IMR-90 (cell line): ENCODE data around the gene WHRN. TPM values are rescaled to one million over a fixed set of nuclear protein-coding genes. Genes with fewer than 3 reads are reported as not detected.

Source experiments
- ATAC-seq: fragments of 200-7000 bp; cut with Tn5 transposase; 2 replicates; pipeline ENCODE4 v1.9.1; 2020; ENCODE audit warnings: low read depth, mild to moderate bottlenecking, moderate library complexity
- BruUV-seq: library from RNA; stranded (reverse); fragments of 400-500 nt; replicated peaks from 2 replicates; lab custom pipeline; 2021; lab: Mats Ljungman, UMichigan
- CTCF ChIA-PET: fragments of 300-600 bp; formaldehyde crosslinking; extraction: SDS; loops from one replicate; lab custom pipeline; 2021; ENCODE audit warnings: antibody characterized with exemption; lab: Yijun Ruan, JAX
- POLR2A ChIA-PET: fragments of 300-600 bp; sonication (Branson Sonifier 250); formaldehyde crosslinking; loops from one replicate; lab custom pipeline; 2022; ENCODE audit warnings: antibody characterized with exemption; ENCODE audit not compliant: unreplicated experiment; lab: Charles Lee
- DNase-seq: peaks from one replicate; pipeline ENCODE4 v3.0.0; 2013
- H2AFZ ChIP-seq: replicated peaks from 2 replicates; pipeline ENCODE3; 2013; ENCODE audit warnings: low read length, mild to moderate bottlenecking; ENCODE audit not compliant: poor library complexity
- H2AK5ac ChIP-seq: 2 replicates; pipeline ENCODE4 v1.6.1; 2013; ENCODE audit warnings: low read depth, low read length, inconsistent platforms
- H2AK9ac ChIP-seq: replicated peaks from 2 replicates; pipeline ENCODE3; 2013; ENCODE audit warnings: mild to moderate bottlenecking, low read depth, low read length, moderate library complexity; ENCODE audit not compliant: poor library complexity
- H2BK120ac ChIP-seq: 2 replicates; pipeline ENCODE4 v1.6.1; 2013; ENCODE audit warnings: low read depth, low read length, inconsistent platforms
- H2BK15ac ChIP-seq: 3 replicates; pipeline ENCODE4 v1.6.1; 2013; ENCODE audit warnings: low read depth, low read length, inconsistent platforms
- H2BK20ac ChIP-seq: 2 replicates; pipeline ENCODE4 v1.6.1; 2013; ENCODE audit warnings: low read depth, mild to moderate bottlenecking, inconsistent platforms, low read length, moderate library complexity
- H2BK5ac ChIP-seq: 2 replicates; pipeline ENCODE4 v1.6.1; 2013; ENCODE audit warnings: mild to moderate bottlenecking, low read depth, low read length, inconsistent platforms; ENCODE audit not compliant: poor library complexity, severe bottlenecking
- H3K14ac ChIP-seq: replicated peaks from 2 replicates; pipeline ENCODE4 v1.6.1; 2013; ENCODE audit warnings: low read depth, low read length, inconsistent platforms
- H3K18ac ChIP-seq: 2 replicates; pipeline ENCODE4 v1.6.1; 2013; ENCODE audit warnings: low read depth, low read length, control low read depth
- H3K23ac ChIP-seq: 2 replicates; pipeline ENCODE4 v1.6.1; 2013; ENCODE audit warnings: low read depth, low read length, inconsistent platforms
- H3K27ac ChIP-seq: 2 replicates; pipeline ENCODE4 v1.5.1; 2013; ENCODE audit warnings: mild to moderate bottlenecking, control low read depth, low read length; ENCODE audit not compliant: insufficient read depth
- H3K27me3 ChIP-seq: 2 replicates; pipeline ENCODE4 v1.6.1; 2013; ENCODE audit warnings: low read length; ENCODE audit not compliant: control insufficient read depth, insufficient read depth
- H3K36me3 ChIP-seq: 2 replicates; pipeline ENCODE4 v1.6.1; 2013; ENCODE audit warnings: low read length, mixed read lengths; ENCODE audit not compliant: control insufficient read depth, insufficient read depth
- H3K4ac ChIP-seq: 2 replicates; pipeline ENCODE4 v1.6.1; 2013; ENCODE audit warnings: low read depth, low read length, inconsistent platforms
- H3K4me1 ChIP-seq: 2 replicates; pipeline ENCODE4 v1.6.1; 2013; ENCODE audit warnings: low read length, mixed read lengths; ENCODE audit not compliant: control insufficient read depth, insufficient read depth
- H3K4me2 ChIP-seq: 2 replicates; pipeline ENCODE4 v1.6.1; 2013; ENCODE audit warnings: low read depth, mild to moderate bottlenecking, control low read depth, low read length, moderate library complexity
- H3K4me3 ChIP-seq: 2 replicates; pipeline ENCODE4 v1.5.1; 2013; ENCODE audit warnings: low read depth, mild to moderate bottlenecking, control low read depth, low read length, moderate library complexity; ENCODE audit not compliant: insufficient read depth
- H3K56ac ChIP-seq: 2 replicates; pipeline ENCODE4 v1.6.1; 2013; ENCODE audit warnings: low read length, inconsistent platforms; ENCODE audit not compliant: insufficient read depth; ENCODE audit errors: extremely low read depth
- H3K79me1 ChIP-seq, 2 experiments: 2 replicates each; pipeline ENCODE4 v1.6.1; 2013; ENCODE audit warnings: low read length in 2 of 2, inconsistent platforms in 1 of 2, low read depth in 1 of 2
- H3K9ac ChIP-seq: 2 replicates; pipeline ENCODE4 v1.6.1; 2013; ENCODE audit warnings: low read depth, low read length, control low read depth
- H3K9me1 ChIP-seq: 2 replicates; pipeline ENCODE4 v1.6.1; 2013; ENCODE audit warnings: low read length, inconsistent platforms; ENCODE audit not compliant: insufficient read depth
- H3K9me3 ChIP-seq: 2 replicates; pipeline ENCODE4 v1.6.1; 2013; ENCODE audit warnings: low read length; ENCODE audit not compliant: control insufficient read depth, insufficient read depth
- H4K20me1 ChIP-seq: 2 replicates; pipeline ENCODE4 v1.6.1; 2013; ENCODE audit warnings: low read length, inconsistent platforms; ENCODE audit not compliant: insufficient read depth
- H4K5ac ChIP-seq: 2 replicates; pipeline ENCODE4 v1.6.1; 2013; ENCODE audit warnings: mild to moderate bottlenecking, low read depth, low read length, control low read depth
- H4K8ac ChIP-seq, 2 experiments: 2 replicates each; pipeline ENCODE4 v1.6.1; 2013; ENCODE audit warnings: low read depth in 2 of 2, low read length in 2 of 2, control low read depth in 1 of 2, inconsistent platforms in 1 of 2
- H4K91ac ChIP-seq: 2 replicates; pipeline ENCODE4 v1.6.1; 2013; ENCODE audit warnings: low read depth, low read length, inconsistent platforms; ENCODE audit not compliant: insufficient read depth
- BHLHE40 ChIP-seq: fragments of 150-350 bp; IDR thresholded peaks from 2 replicates; pipeline ENCODE4 v1.6.1; 2016; ENCODE audit warnings: mild to moderate bottlenecking, low read depth, low read length
- CHD1 ChIP-seq: IDR thresholded peaks from 2 replicates; pipeline ENCODE4 v1.6.1; 2012; ENCODE audit warnings: low read depth, low read length, improper control_type of control experiment
- FOS ChIP-seq: fragments of 150-350 bp; IDR thresholded peaks from 2 replicates; pipeline ENCODE4 v1.6.1; 2016; ENCODE audit warnings: low read depth, low read length
- MAFK ChIP-seq: IDR thresholded peaks from 2 replicates; pipeline ENCODE4 v1.6.1; 2012; ENCODE audit warnings: low read depth, low read length, improper control_type of control experiment
- MAZ ChIP-seq: IDR thresholded peaks from 2 replicates; pipeline ENCODE4 v1.6.1; 2012; ENCODE audit warnings: low read depth, mild to moderate bottlenecking, low read length, improper control_type of control experiment, moderate library complexity, borderline replicate concordance
- MXI1 ChIP-seq: IDR thresholded peaks from 2 replicates; pipeline ENCODE4 v1.6.1; 2012; ENCODE audit warnings: low read depth, mild to moderate bottlenecking, low read length, moderate library complexity, borderline replicate concordance
- NFE2L2 ChIP-seq: fragments of 150-350 bp; IDR thresholded peaks from 2 replicates; pipeline ENCODE4 v1.6.1; 2016; ENCODE audit warnings: low read depth, mild to moderate bottlenecking, low read length
- RAD21 ChIP-seq: IDR thresholded peaks from 2 replicates; pipeline ENCODE4 v1.6.1; 2012; ENCODE audit warnings: low read length, improper control_type of control experiment
- RCOR1 ChIP-seq: IDR thresholded peaks from 2 replicates; pipeline ENCODE4 v1.6.1; 2012; ENCODE audit warnings: mild to moderate bottlenecking, low read length, improper control_type of control experiment; ENCODE audit not compliant: insufficient replicate concordance
- RFX5 ChIP-seq: IDR thresholded peaks from 2 replicates; pipeline ENCODE4 v1.8.0; 2012; ENCODE audit warnings: low read depth, mild to moderate bottlenecking, low read length, moderate library complexity
- SMC3 ChIP-seq: fragments of 150-350 bp; IDR thresholded peaks from 2 replicates; pipeline ENCODE4 v1.6.1; 2016; ENCODE audit warnings: low read depth, mild to moderate bottlenecking, antibody characterized with exemption, low read length, moderate library complexity
- WGBS, 2 experiments: methylation state at CpG; one replicate each; pipeline versions ENCODE4 v1.1.5 to v1.1.7; 2013; ENCODE audit warnings: missing lambda C conversion rate in 2 of 2; ENCODE audit not compliant: insufficient read length in 1 of 2; ENCODE audit errors: extremely low coverage in 2 of 2; 5-methylcytosine and 5-hydroxymethylcytosine counted together
- dilution Hi-C: fragments of 300-500 bp; cut with HindIII; formaldehyde crosslinking; loops from one replicate; pipeline ENCODE4 v1.14.3; 2018; ENCODE audit warnings: low sequenced_read_pairs; ENCODE audit not compliant: unreplicated experiment
- in situ Hi-C: fragments of 300-500 bp; cut with MboI; formaldehyde crosslinking; loops from 3 replicates; pipeline ENCODE4 v1.14.3; 2019; ENCODE audit warnings: low sequenced_read_pairs, inconsistent platforms, mixed read lengths
- intact Hi-C: fragments of 100-400 bp; cut with micrococcal nuclease; formaldehyde crosslinking; loops from 2 replicates; pipeline ENCODE4 v1.10.0; 2022
- polyA plus RNA-seq, 3 experiments: library from polyadenylated mRNA; depleted of rRNA; stranded (reverse); fragments of >200 nt; gene quantifications; 2 replicates each; pipeline ENCODE4 v1.2.3, GENCODE V29; 2012; ENCODE audit warnings: low replicate concordance in 1 of 3
- total RNA-seq: library from RNA; depleted of rRNA; stranded (reverse); fragments of >200 nt; gene quantifications from 2 replicates; pipeline ENCODE4 v1.2.3, GENCODE V29; 2012
- TF ChIP-seq, protein P1 (sequence below): conservative IDR thresholded peaks from 2 replicates; pipeline ENCODE4 v1.5.1; 2012; ENCODE audit warnings: mild to moderate bottlenecking, low read depth, low read length, improper control_type of control experiment
- TF ChIP-seq, protein P2 (sequence below): fragments of 150-350 bp; IDR thresholded peaks from 2 replicates; pipeline ENCODE4 v1.6.1; 2016; ENCODE audit warnings: low read depth, mild to moderate bottlenecking, low read length, moderate library complexity, borderline replicate concordance
- TF ChIP-seq, protein P3 (sequence below): fragments of 150-350 bp; IDR thresholded peaks from 2 replicates; pipeline ENCODE4 v1.6.1; 2017; ENCODE audit warnings: mild to moderate bottlenecking, antibody characterized with exemption, low read length, low read depth

WHRN gene
- total and polyA plus RNA-seq, 2 of the 4 experiments (the other 2 are of a cell fraction), result 0.18 to 2.6 TPM

DNA sequence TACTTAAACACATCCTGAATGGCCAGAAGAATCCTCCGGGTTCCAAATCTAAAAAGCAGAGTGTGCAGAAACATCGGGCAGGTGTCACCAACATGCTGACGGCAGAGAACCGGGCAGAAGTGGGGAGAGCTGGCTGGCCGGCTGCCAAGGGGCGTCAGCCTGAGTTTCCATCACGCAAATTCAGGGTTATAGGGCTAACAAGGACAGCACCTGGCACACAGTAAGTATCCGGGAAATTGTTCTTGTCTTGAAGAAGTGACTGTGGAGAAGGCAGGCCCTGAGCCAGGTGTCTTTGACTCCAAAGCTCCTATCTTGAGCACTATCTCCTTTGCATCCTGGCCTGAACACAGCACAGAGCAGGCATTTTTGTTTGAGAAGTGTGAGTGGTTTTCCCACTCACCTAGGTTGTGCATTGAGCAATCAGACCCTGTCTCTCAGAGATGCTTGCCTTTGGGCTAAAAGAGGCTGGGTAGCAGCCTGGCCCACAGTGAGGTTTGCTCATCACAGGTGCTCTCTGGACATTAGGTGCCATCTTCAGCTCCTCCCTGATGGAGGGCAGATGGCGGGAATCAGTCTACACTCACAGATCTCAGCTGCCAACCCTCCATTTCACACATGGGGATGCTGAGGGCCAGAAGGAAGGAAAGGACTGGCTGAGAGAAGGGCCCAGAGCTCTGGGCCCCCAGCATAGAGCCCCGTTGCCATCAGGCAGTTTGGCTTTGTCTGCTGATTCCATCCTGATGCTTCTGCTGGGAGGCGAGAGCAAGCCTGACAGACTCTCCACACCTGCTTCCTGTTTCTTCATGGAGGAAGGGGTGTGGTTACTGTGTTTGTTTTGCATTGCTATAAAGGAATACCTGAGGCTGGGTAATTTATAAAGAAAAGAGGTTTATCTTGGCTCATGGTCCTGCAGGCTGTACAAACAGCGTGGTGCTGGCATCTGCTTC, 52.8 kb downstream of the WHRN start:
- Histone ChIP-seq H2AK5ac (no peak overlapping the region), H3K27me3 (peaks cover 8% of the 10 kb centered on the region; the same call in 1 of the 2 replicates), H3K4me1 (no peaks in the 10 kb centered on the region), H3K18ac (no peak overlapping the region), H3K56ac (no peak overlapping the region), H2AK9ac (no peak overlapping the region), H2BK20ac (no peak overlapping the region), H3K27ac (no peak overlapping the region), H3K14ac (no peak overlapping the region), H3K4me3 (no peak overlapping the region), H2BK120ac (no peak overlapping the region), H2BK5ac (no peak overlapping the region), H4K91ac (no peak overlapping the region), H3K4ac (no peak overlapping the region), H2AFZ (no peak overlapping the region), H3K79me1 (no peaks in the 10 kb centered on the region; a peak in 1 of 4 replicates), H3K4me2 (no peak overlapping the region), H3K9me3 (no peaks in the 10 kb centered on the region), H3K9me1 (no peaks in the 10 kb centered on the region), H4K5ac (no peak overlapping the region), H2BK15ac (no peak overlapping the region), H3K9ac (no peak overlapping the region), H3K36me3 (no peaks in the 10 kb centered on the region), H3K23ac (no peak overlapping the region), H4K8ac (no peak overlapping the region), H4K20me1 (no peaks in the 10 kb centered on the region)
- 41% methylated on average over 5 of the region's 12 CpGs; no CpG with 5 or more reads in 1 of the 2 experiments for WGBS, 2 experiments
- intact Hi-C loops, result no loop called here
- BruUV-seq, result no TSS peak
- POLR2A ChIA-PET, result no interaction called here
- CTCF ChIA-PET, result no interaction called here
- no peak for DNase-seq
- dilution Hi-C loops, result no loop called here
- in situ Hi-C loops, result no loop called here
- ATAC-seq, result no peak
- TF ChIP-seq, protein P1, sequence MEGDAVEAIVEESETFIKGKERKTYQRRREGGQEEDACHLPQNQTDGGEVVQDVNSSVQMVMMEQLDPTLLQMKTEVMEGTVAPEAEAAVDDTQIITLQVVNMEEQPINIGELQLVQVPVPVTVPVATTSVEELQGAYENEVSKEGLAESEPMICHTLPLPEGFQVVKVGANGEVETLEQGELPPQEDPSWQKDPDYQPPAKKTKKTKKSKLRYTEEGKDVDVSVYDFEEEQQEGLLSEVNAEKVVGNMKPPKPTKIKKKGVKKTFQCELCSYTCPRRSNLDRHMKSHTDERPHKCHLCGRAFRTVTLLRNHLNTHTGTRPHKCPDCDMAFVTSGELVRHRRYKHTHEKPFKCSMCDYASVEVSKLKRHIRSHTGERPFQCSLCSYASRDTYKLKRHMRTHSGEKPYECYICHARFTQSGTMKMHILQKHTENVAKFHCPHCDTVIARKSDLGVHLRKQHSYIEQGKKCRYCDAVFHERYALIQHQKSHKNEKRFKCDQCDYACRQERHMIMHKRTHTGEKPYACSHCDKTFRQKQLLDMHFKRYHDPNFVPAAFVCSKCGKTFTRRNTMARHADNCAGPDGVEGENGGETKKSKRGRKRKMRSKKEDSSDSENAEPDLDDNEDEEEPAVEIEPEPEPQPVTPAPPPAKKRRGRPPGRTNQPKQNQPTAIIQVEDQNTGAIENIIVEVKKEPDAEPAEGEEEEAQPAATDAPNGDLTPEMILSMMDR, result no peak
- TF ChIP-seq RFX5, result no peak
- TF ChIP-seq CHD1, result no peak
- no peak for TF ChIP-seq FOS
- TF ChIP-seq, protein P2, sequence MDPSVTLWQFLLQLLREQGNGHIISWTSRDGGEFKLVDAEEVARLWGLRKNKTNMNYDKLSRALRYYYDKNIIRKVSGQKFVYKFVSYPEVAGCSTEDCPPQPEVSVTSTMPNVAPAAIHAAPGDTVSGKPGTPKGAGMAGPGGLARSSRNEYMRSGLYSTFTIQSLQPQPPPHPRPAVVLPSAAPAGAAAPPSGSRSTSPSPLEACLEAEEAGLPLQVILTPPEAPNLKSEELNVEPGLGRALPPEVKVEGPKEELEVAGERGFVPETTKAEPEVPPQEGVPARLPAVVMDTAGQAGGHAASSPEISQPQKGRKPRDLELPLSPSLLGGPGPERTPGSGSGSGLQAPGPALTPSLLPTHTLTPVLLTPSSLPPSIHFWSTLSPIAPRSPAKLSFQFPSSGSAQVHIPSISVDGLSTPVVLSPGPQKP, result no peak
- TF ChIP-seq SMC3, result no peak
- TF ChIP-seq MAZ, result no peak
- no peak for TF ChIP-seq BHLHE40
- TF ChIP-seq, protein P3, sequence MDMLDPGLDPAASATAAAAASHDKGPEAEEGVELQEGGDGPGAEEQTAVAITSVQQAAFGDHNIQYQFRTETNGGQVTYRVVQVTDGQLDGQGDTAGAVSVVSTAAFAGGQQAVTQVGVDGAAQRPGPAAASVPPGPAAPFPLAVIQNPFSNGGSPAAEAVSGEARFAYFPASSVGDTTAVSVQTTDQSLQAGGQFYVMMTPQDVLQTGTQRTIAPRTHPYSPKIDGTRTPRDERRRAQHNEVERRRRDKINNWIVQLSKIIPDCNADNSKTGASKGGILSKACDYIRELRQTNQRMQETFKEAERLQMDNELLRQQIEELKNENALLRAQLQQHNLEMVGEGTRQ, result no peak
- TF ChIP-seq MXI1, result no peak
- TF ChIP-seq RAD21, result no peak
- TF ChIP-seq MAFK, result no peak
- no peak for TF ChIP-seq RCOR1
- TF ChIP-seq NFE2L2, result no peak
